Endothelial cell (in vitro differentiated cells): ENCODE results near the gene PIGBOS1. TPM values are rescaled to one million over a fixed set of nuclear protein-coding genes. Genes with fewer than 3 reads are reported as not detected.
"Not testable (repeated sequence)": the region's sequence is repeated elsewhere in the genome, so short reads cannot be mapped to it uniquely, and the experiment has no call there.

Experiments used
- DNase-seq: peaks from one replicate; pipeline ENCODE4 v3.0.0; 2021; ENCODE audit warnings: low spot score
- H3K27ac Mint-ChIP-seq: one replicate; pipeline ENCODE4 v1.8.0; 2021; ENCODE audit warnings: mixed read lengths, inconsistent platforms; ENCODE audit not compliant: unreplicated experiment
- H3K27me3 Mint-ChIP-seq: one replicate; pipeline ENCODE4 v1.8.0; 2021; ENCODE audit warnings: mild to moderate bottlenecking, moderate library complexity, mixed read lengths, inconsistent platforms; ENCODE audit not compliant: unreplicated experiment
- H3K36me3 Mint-ChIP-seq: one replicate; pipeline ENCODE4 v1.8.0; 2021; ENCODE audit warnings: mild to moderate bottlenecking, low read depth, mixed read lengths, inconsistent platforms; ENCODE audit not compliant: unreplicated experiment
- H3K4me1 Mint-ChIP-seq: one replicate; pipeline ENCODE4 v1.8.0; 2021; ENCODE audit warnings: mild to moderate bottlenecking, mixed read lengths, inconsistent platforms; ENCODE audit not compliant: unreplicated experiment
- H3K4me3 Mint-ChIP-seq: one replicate; pipeline ENCODE4 v1.8.0; 2021; ENCODE audit warnings: mild to moderate bottlenecking, mixed read lengths, inconsistent platforms; ENCODE audit not compliant: unreplicated experiment
- H3K9me3 Mint-ChIP-seq: one replicate; pipeline ENCODE4 v1.8.0; 2021; ENCODE audit warnings: mixed read lengths, inconsistent platforms; ENCODE audit not compliant: unreplicated experiment
- CTCF ChIP-seq: fragments of 200-600 bp; sonication (generic); IDR thresholded peaks from one replicate; pipeline ENCODE4 v1.5.0; 2021; ENCODE audit warnings: antibody characterized with exemption; ENCODE audit not compliant: unreplicated experiment
- total RNA-seq: library from RNA; stranded (reverse); fragmentation: NEBNext Ultra II Directional; extraction: Animal tissue kit (Norgen Biotek cat#: 25700); gene quantifications from one replicate; pipeline ENCODE4 v1.2.1, GENCODE V29; 2021; ENCODE audit not compliant: unreplicated experiment

Gene PIGBOS1
- total RNA-seq, 1 donor from 2014 or later: 15.4 TPM

GRCh38 chr15:55289011-55289745, 29.7 kb downstream of the PIGBOS1 start:
- no peaks in the 10 kb centered on the region for H3K9me3 Mint-ChIP-seq
- no peak for TF ChIP-seq CTCF
- H3K4me3 Mint-ChIP-seq: peak overlapping the region; percentile 90
- no peaks in the 10 kb centered on the region for H3K36me3 Mint-ChIP-seq
- H3K4me1 Mint-ChIP-seq: peaks cover 31% of the 10 kb centered on the region
- peak overlapping the region; percentile 28 for H3K27ac Mint-ChIP-seq
- peaks cover 8% of the 10 kb centered on the region for H3K27me3 Mint-ChIP-seq
- DNase-seq: peak; percentile 5

- H3K4me3 Mint-ChIP-seq: peak overlapping the region; percentile 90
- no peak for DNase-seq
- H3K9me3 Mint-ChIP-seq: no peaks in the 10 kb centered on the region
- no peaks in the 10 kb centered on the region for H3K36me3 Mint-ChIP-seq
- no peak for TF ChIP-seq CTCF
- peaks cover 8% of the 10 kb centered on the region for H3K27me3 Mint-ChIP-seq
- peaks cover 37% of the 10 kb centered on the region for H3K4me1 Mint-ChIP-seq
- H3K27ac Mint-ChIP-seq: no peak overlapping the region
Measured at GRCh38 chr15:55288006-55288717, 30.8 kb downstream of the PIGBOS1 start.

- H3K36me3 Mint-ChIP-seq, H3K4me3 Mint-ChIP-seq, H3K27ac Mint-ChIP-seq: not testable (repeated sequence)
Measured at GRCh38 chr15:55286442-55287189, 32.3 kb downstream of the PIGBOS1 start.

GRCh38 chr15:55284426-55284825, 34.5 kb downstream of the PIGBOS1 start:
- no peak for DNase-seq
- H3K27me3 Mint-ChIP-seq: peaks cover 5% of the 10 kb centered on the region
- peaks cover 25% of the 10 kb centered on the region for H3K4me1 Mint-ChIP-seq
- H3K4me3 Mint-ChIP-seq: no peak overlapping the region
- H3K27ac Mint-ChIP-seq: no peak overlapping the region
- no peak for TF ChIP-seq CTCF
- H3K36me3 Mint-ChIP-seq: no peaks in the 10 kb centered on the region
- H3K9me3 Mint-ChIP-seq: no peaks in the 10 kb centered on the region

More at GRCh38 chr15:55286442-55287189, 32.3 kb downstream of the PIGBOS1 start:
- not testable (repeated sequence) for H3K27me3 Mint-ChIP-seq, H3K9me3 Mint-ChIP-seq, DNase-seq
- H3K4me1 Mint-ChIP-seq: peaks cover 34% of the 10 kb centered on the region

- H3K27ac Mint-ChIP-seq: peak overlapping the region; percentile 65
- no peak for TF ChIP-seq CTCF
Measured at GRCh38 chr15:55283379-55284147, 35.4 kb downstream of the PIGBOS1 start.

More at GRCh38 chr15:55283379-55284147, 35.4 kb downstream of the PIGBOS1 start:
- no peak for DNase-seq
- Mint-ChIP-seq H3K36me3 (no peaks in the 10 kb centered on the region), H3K4me3 (no peak overlapping the region), H3K27me3 (peaks cover 2% of the 10 kb centered on the region), H3K4me1 (peaks cover 21% of the 10 kb centered on the region), H3K9me3 (no peaks in the 10 kb centered on the region)
